Measurements from ENCODE around the gene HELZ.

DNA sequence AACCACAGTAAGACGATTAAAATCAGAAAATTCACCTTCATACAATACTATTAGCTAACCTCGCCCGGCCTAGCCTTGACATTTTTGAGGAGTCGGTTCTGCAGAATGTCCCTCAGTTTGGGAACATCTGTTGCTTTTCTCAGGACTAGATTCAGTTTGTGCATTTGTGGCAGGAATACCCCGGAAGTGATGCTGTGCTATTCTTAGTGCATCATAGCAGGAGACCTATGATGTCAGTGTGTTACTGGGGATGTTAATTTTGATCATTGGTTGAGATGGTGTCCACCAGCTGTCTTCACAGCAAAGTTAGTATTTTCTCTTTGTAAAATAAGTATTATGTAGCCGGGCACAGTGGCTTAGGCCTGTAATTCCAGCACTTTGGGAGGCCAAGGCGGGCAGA, 21.5 kb upstream of the HELZ start:
- TF ChIP-seq, protein P1, sequence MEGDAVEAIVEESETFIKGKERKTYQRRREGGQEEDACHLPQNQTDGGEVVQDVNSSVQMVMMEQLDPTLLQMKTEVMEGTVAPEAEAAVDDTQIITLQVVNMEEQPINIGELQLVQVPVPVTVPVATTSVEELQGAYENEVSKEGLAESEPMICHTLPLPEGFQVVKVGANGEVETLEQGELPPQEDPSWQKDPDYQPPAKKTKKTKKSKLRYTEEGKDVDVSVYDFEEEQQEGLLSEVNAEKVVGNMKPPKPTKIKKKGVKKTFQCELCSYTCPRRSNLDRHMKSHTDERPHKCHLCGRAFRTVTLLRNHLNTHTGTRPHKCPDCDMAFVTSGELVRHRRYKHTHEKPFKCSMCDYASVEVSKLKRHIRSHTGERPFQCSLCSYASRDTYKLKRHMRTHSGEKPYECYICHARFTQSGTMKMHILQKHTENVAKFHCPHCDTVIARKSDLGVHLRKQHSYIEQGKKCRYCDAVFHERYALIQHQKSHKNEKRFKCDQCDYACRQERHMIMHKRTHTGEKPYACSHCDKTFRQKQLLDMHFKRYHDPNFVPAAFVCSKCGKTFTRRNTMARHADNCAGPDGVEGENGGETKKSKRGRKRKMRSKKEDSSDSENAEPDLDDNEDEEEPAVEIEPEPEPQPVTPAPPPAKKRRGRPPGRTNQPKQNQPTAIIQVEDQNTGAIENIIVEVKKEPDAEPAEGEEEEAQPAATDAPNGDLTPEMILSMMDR (IDR thresholded peaks at IDR 0.05): no peak
- TF ChIP-seq POLR2A (IDR thresholded peaks at IDR 0.05): no peak

All from lower leg skin (tissue), 3 donors.